ENCODE measurements around the gene MEF2B.
"Not testable (repeated sequence)": the region's sequence is repeated elsewhere in the genome, so short reads cannot be mapped to it uniquely, and the experiment has no call there.

The MEF2B gene

GRCh38 chr19:19154768-19155494 lies 15.1 kb downstream of the MEF2B start:
- no peak for DNase-seq

DNA sequence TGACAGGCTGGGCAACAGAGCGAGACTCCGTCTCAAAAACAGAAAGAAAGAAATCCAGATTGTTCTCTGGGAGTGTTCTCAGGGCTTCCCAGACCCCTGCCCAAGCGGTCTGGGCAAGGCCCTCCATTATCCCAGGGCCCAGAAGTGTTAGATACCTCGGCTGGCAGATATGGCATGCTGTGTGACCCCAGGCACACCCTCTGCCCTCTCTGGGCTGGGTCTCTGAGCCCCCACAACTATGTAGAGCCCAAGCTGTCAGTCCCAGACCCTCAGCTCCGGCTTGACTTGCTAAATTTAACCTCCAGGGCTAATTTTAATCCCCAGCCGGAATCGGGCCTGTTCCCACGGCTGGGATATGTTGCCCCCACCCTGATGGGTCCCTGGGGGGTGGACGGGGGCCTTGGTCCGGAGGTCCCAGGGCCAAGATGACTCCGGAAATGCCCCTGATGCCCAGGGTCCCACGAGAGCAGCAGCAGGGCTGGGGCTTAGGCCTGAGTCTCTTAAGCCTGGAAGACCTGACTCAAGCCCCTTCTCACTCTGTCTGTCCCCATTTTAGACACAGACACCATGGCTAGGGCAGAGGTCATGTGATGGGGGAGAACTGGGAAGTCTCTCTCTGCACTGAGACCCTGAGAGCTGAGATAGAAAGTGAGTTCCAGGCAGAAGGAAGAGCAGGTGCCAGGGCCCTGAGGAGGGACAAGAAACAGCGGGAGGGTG lies 17.2 kb downstream of the MEF2B start:
- no peak for DNase-seq

- DNase-seq, result no peak
Observed at GRCh38 chr19:19151418-19151817, 18.6 kb downstream of the MEF2B start.

DNA sequence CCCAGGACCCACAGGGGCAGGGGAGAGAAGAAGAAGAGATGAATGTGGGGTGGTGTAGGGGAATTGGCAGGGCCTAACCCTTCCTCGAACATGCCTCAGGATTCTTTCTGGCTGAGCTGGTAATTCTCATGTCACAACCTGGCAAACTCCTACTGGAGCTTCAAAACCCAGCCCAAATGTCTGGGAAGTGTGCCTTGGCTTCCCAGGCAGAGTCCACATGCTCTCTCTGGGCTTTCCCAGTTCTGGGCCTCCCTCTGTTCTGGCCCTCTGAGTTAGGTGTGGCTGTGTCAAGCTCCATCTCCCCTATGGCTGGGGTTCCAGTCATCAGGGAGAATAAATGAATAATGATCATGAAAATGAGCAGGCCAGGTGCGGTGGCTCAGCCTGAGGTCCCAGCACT lies 20.6 kb downstream of the MEF2B start:
- DNase-seq, result no peak

DNA sequence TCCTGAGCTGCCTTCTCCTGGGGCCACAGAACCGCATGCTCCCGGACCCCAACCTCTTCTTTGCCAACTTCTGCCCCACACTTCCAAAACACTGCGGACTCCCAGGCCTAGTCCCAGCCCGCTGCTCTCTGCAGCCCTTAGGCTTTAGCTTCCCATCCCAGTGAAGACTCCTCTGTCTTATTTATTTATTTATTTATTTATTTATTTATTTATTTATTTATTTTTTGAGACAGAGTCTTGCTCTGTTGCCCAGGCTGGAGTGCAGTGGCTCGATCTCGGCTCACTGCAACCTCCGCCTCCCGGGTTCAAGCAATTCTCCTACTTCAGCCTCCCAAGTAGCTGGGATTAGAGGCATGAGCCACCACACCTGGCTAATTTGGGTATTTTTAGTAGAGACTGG lies 21.6 kb downstream of the MEF2B start:
- DNase-seq, result not testable (repeated sequence)

GRCh38 chr19:19147344-19147743 lies 22.7 kb downstream of the MEF2B start:
- DNase-seq, result no peak

DNA sequence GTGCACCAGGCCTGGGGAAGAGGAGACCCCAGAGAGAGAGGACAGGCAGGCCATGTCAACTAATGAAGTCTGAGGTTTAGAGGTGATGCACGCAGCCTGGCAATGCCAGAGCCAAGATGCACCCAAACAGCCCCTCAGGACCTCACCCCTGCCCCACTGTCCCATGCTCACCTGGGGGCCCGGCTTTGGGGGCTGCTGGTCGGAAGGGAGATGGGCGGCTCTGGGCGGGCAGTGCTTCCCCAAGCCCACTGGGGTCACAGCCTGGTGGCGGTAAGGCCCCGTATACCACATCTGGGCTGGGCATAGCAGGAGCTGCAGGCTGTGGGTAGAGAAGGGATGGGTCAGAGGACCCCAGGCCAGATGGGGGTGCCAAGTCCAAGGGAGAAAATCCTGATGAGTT lies 23.2 kb downstream of the MEF2B start:
- DNase-seq, result no peak

DNA sequence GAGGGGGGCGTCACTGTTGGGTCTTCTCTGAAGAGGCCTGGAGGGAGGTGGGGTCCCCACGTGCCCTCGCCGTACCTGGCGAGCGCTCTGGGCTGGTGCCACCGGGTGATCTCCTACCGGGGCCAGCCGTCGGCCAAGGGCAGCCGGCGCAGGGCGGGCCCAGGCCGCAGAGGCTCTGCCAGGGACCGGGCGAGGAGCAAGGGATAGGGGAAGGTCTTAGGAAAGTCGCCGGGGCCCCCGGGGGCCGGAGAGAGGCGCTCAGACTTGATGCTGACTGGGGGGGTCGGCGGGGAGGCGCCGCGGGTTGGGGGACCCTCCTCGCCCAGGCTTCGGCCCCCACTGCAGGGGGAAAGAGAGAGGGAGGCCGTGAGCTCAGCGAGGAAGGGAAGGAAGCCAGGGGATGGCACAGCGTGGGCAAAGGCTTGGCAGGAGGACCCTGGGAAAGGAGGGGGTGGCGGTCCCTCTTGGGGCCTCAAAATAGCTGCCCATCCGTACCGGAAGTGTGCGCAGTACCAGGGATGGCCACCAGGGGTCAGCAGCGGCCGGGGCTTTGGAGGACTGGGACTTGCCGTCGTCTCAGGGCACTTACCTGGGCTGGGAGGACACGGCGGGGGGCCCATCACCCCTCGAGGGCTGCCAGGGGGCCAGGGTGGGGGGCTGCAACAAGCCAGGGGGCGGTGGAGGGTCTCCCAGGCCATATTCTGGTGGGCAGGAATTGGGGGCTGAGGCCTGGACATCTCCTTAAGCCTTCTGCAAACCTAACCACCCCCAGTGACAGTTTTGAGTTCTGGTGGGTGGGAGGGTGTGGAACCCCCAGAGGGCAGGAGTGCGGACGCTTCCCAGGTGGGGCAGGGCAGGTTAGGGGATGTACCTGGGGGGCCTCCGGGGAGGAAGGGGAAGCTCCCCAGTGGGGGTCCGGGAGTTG lies 24.1 kb downstream of the MEF2B start:
- peak; percentile 83 for DNase-seq

DNA sequence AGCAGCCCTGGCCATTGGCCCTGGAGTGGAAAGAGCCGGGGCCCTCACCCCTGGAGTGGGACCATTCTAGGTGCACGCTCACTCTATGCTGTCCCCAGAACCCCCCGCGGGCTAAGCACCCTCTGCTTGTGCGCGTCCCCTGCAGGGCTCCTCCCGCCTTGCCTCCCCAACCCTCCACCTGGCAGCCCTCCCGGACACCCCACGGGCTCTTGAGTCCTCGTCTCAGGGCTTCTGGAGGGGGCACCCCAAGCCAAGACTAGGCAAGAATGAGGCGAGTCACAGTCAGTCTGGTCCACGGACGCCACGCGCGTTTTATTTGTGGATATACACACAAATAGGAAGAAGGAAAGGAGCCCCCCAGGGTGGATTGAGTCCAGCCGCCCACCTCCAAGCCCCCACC lies 24.8 kb downstream of the MEF2B start:
- no peak for DNase-seq

- no peak for DNase-seq
Observed at GRCh38 chr19:19142347-19142746, 27.7 kb downstream of the MEF2B start.

GRCh38 chr19:19140476-19140875 lies 29.6 kb downstream of the MEF2B start:
- no peak for DNase-seq

GRCh38 chr19:19139876-19140229 lies 30.2 kb downstream of the MEF2B start:
- no peak for DNase-seq

GRCh38 chr19:19138109-19138981 lies 31.7 kb downstream of the MEF2B start, which contains the start of gene TMEM161A:
TSS of gene TMEM161A (minus strand) at chr19:19138478. CDS start at chr19:19138428, 50 bp downstream.
- DNase-seq, result peak; percentile 97

DNA sequence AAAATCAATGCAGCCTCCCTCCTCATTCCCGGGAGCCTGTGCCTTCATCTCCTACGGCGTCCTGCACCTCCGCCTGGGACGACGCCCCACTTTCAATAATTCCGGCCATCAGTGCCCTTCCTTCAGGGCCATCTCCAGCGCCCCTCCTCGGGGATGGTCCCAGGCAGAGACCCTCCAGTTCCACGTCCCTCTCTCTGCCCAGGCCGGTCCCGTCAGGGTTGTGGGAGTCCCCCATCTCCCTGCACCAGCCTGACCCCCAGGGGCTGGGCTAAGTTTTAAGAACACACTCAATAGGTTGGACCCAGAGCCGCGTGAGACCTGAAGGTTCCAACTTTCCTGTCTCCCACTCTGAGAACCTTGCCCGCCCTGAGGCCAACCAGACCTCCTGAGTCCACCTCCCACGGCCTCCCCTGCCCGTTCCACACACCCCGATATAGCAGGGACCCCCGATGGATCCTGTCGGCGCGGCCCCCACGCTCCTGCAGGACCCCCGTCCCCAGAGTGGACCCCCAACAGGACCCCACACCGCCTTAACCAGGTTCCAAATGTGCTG lies 32.4 kb downstream of the MEF2B start:
- no peak for DNase-seq

GRCh38 chr19:19135713-19136112 lies 34.4 kb downstream of the MEF2B start:
- DNase-seq, result not testable (repeated sequence)

DNA sequence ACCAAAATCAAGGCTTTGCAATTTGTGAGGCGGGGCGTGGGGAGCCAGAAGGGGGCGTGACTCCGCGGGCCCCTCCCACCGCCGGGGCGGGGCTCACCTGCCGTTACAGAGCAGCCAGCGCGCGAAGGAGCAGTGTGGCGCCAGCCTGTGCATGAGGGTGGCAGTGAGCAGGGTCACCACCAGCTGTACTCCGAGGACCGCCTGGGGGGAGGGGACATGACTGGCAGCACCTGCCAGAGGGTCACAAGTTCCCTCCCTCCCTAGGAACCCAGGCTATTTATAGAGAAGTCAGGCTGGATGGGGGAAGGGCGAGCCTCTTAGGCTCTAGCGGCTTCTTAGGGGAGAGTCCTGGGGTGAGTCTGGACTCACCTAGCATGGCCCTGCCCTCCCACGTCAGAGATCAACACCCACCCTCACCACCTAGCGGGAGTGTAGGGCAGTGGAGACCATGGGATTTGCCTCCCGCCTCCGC lies 35.3 kb downstream of the MEF2B start:
- DNase-seq, result peak; percentile 61

GRCh38 chr19:19133985-19134384 lies 36.1 kb downstream of the MEF2B start:
- no peak for DNase-seq

GRCh38 chr19:19132912-19133311 lies 37.2 kb downstream of the MEF2B start:
- DNase-seq, result no peak

DNA sequence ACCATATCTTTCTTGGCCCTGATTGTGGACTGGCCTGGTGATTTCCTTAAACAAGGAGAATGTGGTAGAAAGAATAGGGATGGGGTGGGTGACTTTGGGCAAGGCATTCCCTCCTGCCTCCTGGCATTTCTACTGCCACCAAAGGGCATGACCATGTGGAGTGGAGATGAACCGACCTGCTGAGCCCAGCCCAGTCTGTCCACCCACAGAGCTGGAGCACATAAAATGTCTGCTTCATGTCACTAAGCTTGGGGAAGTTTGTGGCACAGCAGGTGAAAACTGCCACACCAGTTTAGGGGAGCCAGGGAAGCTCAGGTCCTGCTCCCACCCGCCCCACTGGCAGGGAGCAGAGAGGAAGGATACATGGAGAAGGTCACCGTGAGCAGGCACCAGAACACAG lies 38.1 kb downstream of the MEF2B start:
- DNase-seq, result no peak

DNA sequence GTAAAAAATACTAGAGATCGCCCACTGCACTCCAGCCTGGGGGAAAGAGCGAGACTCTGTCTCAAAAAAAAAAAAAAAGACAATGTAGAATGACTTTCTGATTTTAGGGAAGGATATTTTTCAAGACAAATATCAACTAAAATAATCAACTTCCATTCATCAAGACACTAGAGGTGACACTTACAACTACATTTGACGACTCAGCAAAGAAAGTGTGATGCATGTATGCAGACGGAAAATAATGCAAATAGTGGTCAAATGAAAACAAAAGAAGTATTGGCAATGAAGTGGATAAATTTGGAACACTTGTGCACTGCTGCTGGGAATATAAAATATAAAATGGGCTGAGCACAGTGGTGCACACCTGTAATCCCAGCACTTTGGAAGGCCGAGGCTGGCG lies 44.0 kb downstream of the MEF2B start:
- no peak for DNase-seq

DNA sequence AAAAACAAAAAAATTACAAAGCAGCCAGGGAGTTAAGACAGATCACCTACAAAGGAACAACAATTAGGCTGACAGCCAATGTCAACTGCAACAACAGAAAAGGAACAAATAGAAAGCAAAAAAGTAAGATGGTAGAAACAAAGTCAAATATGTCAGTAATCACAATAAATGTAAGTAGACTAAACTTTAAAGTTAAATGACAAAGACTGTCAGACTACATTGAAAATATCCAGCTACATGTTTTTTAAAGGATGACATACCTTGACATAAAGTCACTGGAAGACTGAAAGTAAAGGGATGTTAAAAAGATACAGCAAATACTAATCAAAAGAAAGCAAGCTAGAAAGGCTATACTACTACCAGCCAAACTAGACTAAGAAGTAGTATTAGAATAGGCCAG lies 46.7 kb downstream of the MEF2B start:
- no peak for DNase-seq

- no peak for DNase-seq
Observed at GRCh38 chr19:19122902-19123301, 47.2 kb downstream of the MEF2B start.
